ENCODE measurements around the gene LSM7.

LSM7 gene

DNA sequence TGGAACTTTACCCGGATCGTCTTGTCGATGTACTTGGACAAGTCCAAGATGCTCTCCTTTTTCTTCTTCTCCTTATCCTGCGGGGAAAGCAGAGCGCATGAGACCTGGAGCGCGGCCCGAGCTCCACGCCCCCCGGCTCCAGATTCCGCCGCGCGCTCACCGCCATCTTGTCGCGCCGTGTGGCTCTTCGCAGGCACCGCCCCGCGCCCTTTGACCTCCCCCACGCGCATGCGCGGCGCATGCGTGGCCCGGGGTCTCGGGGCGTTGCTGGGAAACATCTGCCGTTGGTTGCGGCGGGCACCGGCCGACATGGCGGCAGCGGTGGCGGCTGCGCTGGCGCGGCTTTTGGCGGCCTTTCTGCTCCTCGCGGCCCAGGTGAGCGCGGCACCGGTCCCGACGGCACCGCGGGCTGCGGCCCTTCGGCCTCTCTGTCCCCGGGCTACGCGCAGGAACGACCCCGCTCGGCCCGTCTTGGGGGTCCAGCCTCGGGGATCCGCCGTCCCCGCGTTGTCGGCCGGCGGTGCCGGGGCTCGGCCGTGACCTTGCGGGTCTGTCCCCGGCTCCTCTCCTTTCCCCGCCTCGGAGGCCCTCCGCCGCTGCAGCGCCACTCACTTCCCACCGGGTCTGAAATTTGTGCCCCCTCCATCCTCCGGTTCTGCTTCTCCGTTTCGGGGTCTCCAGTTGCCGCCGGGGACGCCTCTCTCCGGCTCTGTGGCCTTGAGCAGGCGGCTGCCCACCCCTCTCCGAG, at the start of gene LSM7, which contains the start of gene SPPL2B:
TSS of gene LSM7 (minus strand) at position 186 of the 748 bp plus-strand sequence. CDS start at position 166, 20 bp downstream.
TSS of gene SPPL2B (plus strand) at position 284 of the 748 bp plus-strand sequence. CDS start at position 310, 26 bp downstream.
- no peaks in the 10 kb centered on the region for H3K27me3 Mint-ChIP-seq (ENCODE audit: low read depth)
- H3K4me3 Mint-ChIP-seq = peak within 1 kb of the TSS; percentile 96
- peak within 1 kb of the TSS; percentile 96 for H3K27ac Mint-ChIP-seq
- peaks cover 23% of the 10 kb centered on the region for H3K36me3 Mint-ChIP-seq (ENCODE audit: low read depth)
- peaks cover 51% of the 10 kb centered on the region for H3K4me1 Mint-ChIP-seq (ENCODE audit: low read depth)
- H3K9me3 Mint-ChIP-seq = no peaks in the 10 kb centered on the region

DNA sequence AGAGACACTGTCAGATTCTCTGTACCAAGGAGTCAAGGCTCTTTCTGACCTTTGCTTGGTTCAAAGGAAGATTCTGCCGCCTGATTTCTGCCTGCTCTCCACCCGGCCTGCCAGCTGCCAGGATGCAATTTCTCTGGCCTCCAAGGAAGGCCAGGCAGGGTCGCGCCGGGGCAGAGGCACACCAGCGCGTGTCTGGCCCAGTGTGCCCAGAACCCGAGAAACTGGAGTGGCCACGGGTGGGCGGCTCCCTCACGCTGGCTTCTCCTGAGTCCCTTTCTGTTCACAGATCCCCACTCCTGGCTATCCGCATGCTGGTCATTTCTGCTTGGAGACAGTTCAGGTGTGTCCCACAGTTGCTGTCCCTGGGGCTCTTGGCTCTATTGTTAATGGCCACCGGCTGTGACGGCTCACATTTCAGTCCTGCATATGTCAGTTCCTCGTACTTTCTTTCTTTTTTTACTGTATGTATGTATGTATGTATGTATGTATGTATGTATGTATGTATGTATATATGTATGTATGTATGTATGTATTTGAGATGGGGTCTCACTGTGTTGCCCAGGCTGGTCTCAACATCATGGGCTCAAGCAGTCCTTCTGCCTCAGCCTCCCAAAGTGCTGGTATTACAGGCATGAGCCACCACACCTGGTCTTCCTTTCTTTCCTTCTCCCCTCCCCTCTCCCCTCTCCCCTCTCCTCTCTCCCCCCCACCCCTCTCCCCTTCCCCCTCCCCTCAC, 48.6 kb upstream of the LSM7 start:
- H3K27me3 Mint-ChIP-seq (ENCODE audit: low read depth) = peaks cover 4% of the 10 kb centered on the region
- peaks cover 28% of the 10 kb centered on the region for H3K9me3 Mint-ChIP-seq
- H3K36me3 Mint-ChIP-seq (ENCODE audit: low read depth) = no peaks in the 10 kb centered on the region
- H3K4me1 Mint-ChIP-seq (ENCODE audit: low read depth) = no peaks in the 10 kb centered on the region
- no peak overlapping the region for H3K4me3 Mint-ChIP-seq
- no peak overlapping the region for H3K27ac Mint-ChIP-seq

- Mint-ChIP-seq H3K36me3 (ENCODE audit: low read depth) (peaks cover 1% of the 10 kb centered on the region), H3K27me3 (ENCODE audit: low read depth) (peaks cover 9% of the 10 kb centered on the region), H3K4me3 (no peak overlapping the region), H3K27ac (no peak overlapping the region), H3K4me1 (ENCODE audit: low read depth) (no peaks in the 10 kb centered on the region), H3K9me3 (peaks cover 24% of the 10 kb centered on the region)
These were observed 47.2 kb upstream of the LSM7 start for GRCh38 chr19:2375353-2376121.

DNA sequence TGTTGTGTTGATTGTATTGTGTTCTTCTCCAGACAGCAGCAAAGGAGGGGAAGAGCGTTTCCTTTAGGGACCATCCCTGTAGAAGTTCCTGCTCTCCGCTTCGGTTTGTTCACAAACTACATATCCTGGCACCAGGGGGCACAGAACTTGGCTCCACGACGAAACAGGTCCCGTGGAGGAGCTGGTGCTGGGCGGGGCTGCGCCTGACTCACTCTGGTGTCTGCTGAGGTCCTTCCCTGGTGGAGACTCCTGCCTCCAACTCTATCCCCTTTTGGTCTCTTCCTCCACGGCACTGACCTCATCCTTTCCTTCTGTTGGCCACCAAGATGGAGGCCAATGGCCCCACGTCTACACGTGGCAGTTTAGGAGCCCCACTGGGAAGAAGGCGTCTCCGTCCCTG, 46.4 kb upstream of the LSM7 start:
- H3K9me3 Mint-ChIP-seq = peaks cover 21% of the 10 kb centered on the region
- H3K4me1 Mint-ChIP-seq (ENCODE audit: low read depth) = no peaks in the 10 kb centered on the region
- peaks cover 9% of the 10 kb centered on the region for H3K27me3 Mint-ChIP-seq (ENCODE audit: low read depth)
- H3K4me3 Mint-ChIP-seq = no peak overlapping the region
- H3K36me3 Mint-ChIP-seq (ENCODE audit: low read depth) = peaks cover 1% of the 10 kb centered on the region
- no peak overlapping the region for H3K27ac Mint-ChIP-seq

DNA sequence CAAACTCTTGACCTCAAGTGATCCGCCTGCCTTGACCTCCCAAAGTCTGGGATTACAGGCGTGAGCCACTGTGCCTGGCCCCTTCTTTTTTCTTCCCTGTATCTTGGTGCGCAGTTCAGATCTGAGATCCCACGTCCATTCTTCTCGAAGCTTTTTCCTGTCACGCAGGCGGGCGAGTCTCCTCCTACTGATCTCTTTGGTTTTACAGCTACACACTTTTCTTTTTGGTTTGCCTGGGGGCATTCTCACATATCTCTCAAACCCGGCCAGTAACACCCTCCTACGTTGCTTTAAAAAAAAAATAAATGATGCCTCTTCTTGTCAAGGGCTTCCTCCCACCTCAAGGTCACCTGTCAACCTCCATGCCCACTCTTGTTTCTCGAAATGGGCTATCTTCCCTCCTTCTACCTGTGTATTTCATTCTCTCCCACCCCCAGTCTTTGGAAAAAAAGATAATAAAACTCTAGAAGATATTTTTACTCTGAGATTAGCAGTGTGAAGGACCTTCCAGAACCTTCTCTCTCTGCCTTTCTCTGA, 43.8 kb upstream of the LSM7 start:
- Mint-ChIP-seq H3K36me3 (ENCODE audit: low read depth) (peaks cover 1% of the 10 kb centered on the region), H3K27me3 (ENCODE audit: low read depth) (peaks cover 9% of the 10 kb centered on the region), H3K4me1 (ENCODE audit: low read depth) (no peaks in the 10 kb centered on the region), H3K4me3 (no peak overlapping the region), H3K9me3 (peaks cover 19% of the 10 kb centered on the region), H3K27ac (no peak overlapping the region)

DNA sequence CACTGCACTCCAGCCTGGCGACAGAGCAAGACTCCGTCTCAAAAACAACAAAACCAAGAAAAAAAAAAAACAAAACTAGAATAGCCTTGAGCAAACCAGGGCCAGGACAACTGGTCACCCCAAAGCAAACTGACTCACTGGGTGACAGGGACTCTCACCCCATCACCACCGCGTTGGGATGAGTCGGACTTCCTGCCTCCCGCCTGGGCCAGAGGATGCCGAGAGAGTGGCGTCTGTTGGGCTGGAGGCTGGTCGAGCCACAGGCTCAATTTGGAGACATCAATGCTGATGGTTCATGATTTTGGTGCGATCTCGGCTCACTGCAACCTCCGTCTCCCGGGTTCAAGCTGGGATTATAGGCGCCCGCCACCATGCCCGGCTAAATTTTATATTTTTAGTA, 43.3 kb upstream of the LSM7 start:
- H3K27me3 Mint-ChIP-seq (ENCODE audit: low read depth) = peaks cover 9% of the 10 kb centered on the region
- no peak overlapping the region for H3K27ac Mint-ChIP-seq
- H3K4me3 Mint-ChIP-seq = no peak overlapping the region
- H3K4me1 Mint-ChIP-seq (ENCODE audit: low read depth) = no peaks in the 10 kb centered on the region
- H3K36me3 Mint-ChIP-seq (ENCODE audit: low read depth) = peaks cover 1% of the 10 kb centered on the region
- H3K9me3 Mint-ChIP-seq = peaks cover 19% of the 10 kb centered on the region

DNA sequence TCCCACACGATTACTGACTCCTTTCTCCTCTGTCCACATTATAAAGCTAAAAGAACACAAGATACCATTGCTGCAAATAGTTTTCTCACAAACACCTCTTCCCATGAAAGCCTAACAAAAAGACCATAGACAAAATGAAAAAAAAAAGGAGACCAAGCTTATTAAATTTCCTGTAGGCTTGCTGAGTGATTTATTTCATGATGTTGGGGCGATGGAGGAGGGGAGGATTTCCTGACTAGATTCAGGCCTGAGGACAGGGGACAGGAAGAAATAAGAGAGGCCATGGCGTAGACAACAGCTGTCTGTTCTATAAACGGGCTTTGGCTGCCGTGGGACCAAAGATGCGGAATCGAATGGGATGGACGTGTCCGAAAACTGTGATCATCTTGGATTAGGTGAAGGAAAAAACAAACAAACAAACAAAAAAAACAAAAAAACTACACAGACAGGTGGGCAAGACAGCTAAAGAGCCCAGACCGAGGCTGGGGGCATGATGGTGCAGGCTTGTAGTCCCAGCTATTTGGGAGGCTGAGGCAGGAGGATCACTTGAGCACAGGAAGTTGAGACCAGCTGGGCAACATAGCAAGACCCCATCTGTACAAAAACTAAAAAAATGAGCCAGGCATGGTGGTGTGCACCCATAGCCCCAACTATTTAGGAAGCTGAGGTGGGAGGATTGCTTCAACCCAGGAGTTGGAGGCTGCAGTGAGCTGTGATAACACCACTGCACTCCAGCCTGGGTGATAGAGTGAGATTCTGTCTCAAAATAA, 37.0 kb upstream of the LSM7 start:
- no peak overlapping the region for H3K4me3 Mint-ChIP-seq

GRCh38 chr19:2363419-2363818, 35.0 kb upstream of the LSM7 start:
- Mint-ChIP-seq H3K9me3 (peaks cover 5% of the 10 kb centered on the region), H3K4me3 (no peak overlapping the region), H3K36me3 (ENCODE audit: low read depth) (no peaks in the 10 kb centered on the region), H3K4me1 (ENCODE audit: low read depth) (no peaks in the 10 kb centered on the region), H3K27ac (no peak overlapping the region), H3K27me3 (ENCODE audit: low read depth) (peaks cover 6% of the 10 kb centered on the region)

More for the DNA sequence above, 37.0 kb upstream of the LSM7 start:
- no peaks in the 10 kb centered on the region for H3K4me1 Mint-ChIP-seq (ENCODE audit: low read depth)
- no peak overlapping the region for H3K27ac Mint-ChIP-seq
- no peaks in the 10 kb centered on the region for H3K36me3 Mint-ChIP-seq (ENCODE audit: low read depth)
- peaks cover 9% of the 10 kb centered on the region for H3K9me3 Mint-ChIP-seq
- peaks cover 5% of the 10 kb centered on the region for H3K27me3 Mint-ChIP-seq (ENCODE audit: low read depth)

- Mint-ChIP-seq H3K36me3 (ENCODE audit: low read depth) (no peaks in the 10 kb centered on the region), H3K9me3 (peaks cover under 1% of the 10 kb centered on the region), H3K27me3 (ENCODE audit: low read depth) (peaks cover 6% of the 10 kb centered on the region), H3K27ac (no peak overlapping the region), H3K4me1 (ENCODE audit: low read depth) (no peaks in the 10 kb centered on the region), H3K4me3 (no peak overlapping the region)
These were observed 34.5 kb upstream of the LSM7 start for GRCh38 chr19:2362970-2363300.

- H3K27ac Mint-ChIP-seq = no peak overlapping the region
- no peaks in the 10 kb centered on the region for H3K4me1 Mint-ChIP-seq (ENCODE audit: low read depth)
- no peaks in the 10 kb centered on the region for H3K9me3 Mint-ChIP-seq
- H3K36me3 Mint-ChIP-seq (ENCODE audit: low read depth) = no peaks in the 10 kb centered on the region
- peaks cover 6% of the 10 kb centered on the region for H3K27me3 Mint-ChIP-seq (ENCODE audit: low read depth)
- no peak overlapping the region for H3K4me3 Mint-ChIP-seq
These were observed 33.9 kb upstream of the LSM7 start for GRCh38 chr19:2362046-2362969.

DNA sequence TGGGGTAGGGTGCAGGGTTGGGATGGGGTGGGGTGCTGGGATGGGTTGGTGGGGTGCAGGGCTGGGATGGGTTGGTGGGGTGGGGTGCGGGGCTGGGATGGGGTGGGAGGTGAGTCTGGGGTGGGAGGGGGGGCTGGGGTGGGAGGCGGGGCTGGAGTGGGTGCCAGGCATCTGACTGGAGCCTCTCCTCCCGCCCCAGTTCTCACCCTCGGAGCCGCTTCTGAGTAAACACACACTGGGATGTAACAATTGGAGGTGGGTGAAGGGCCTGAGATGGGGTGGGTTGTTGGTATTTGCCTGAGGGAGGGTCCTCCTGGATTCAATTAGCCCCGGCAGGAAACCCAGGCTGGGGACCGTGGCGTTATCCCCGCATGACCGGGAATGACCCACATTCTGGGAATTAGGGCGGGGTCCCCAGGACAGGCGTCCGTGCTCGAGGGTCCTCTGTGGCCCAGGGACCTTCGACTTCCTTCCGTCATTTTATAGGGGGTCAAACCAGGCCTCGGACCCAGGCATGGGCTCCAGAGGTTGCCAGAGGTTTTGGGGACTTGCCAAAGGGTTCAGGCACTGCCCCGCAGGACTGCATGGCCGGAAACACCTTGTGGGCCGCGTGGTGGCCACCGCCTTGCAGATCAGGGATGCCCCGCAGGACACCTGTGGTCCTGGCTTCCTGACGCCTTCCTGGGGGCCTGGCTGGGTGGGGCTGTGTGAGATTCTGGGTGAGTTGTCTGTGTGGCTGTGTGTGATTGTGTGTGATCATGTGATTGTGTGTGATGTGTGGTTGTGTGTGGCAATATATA, 33.1 kb upstream of the LSM7 start:
- peaks cover 6% of the 10 kb centered on the region for H3K27me3 Mint-ChIP-seq (ENCODE audit: low read depth)
- no peak overlapping the region for H3K27ac Mint-ChIP-seq
- H3K36me3 Mint-ChIP-seq (ENCODE audit: low read depth) = no peaks in the 10 kb centered on the region
- H3K4me3 Mint-ChIP-seq = no peak overlapping the region
- H3K4me1 Mint-ChIP-seq (ENCODE audit: low read depth) = no peaks in the 10 kb centered on the region
- no peaks in the 10 kb centered on the region for H3K9me3 Mint-ChIP-seq

- Mint-ChIP-seq H3K36me3 (ENCODE audit: low read depth) (no peaks in the 10 kb centered on the region), H3K4me3 (no peak overlapping the region), H3K27ac (no peak overlapping the region)
These were observed 32.4 kb upstream of the LSM7 start for GRCh38 chr19:2360833-2361232.

More at GRCh38 chr19:2360833-2361232, 32.4 kb upstream of the LSM7 start:
- Mint-ChIP-seq H3K9me3 (no peaks in the 10 kb centered on the region), H3K27me3 (ENCODE audit: low read depth) (peaks cover 6% of the 10 kb centered on the region), H3K4me1 (ENCODE audit: low read depth) (no peaks in the 10 kb centered on the region)

Measured in T-helper 1 cell treated with Interleukin-12 subunit alpha and Interleukin-12 subunit beta and Interleukin-4 antibody, amounts not matched to agents 30 μg/mL and 1 μg/mL, for 36 hours (primary cell).